GM12873 (cell line): Measurements from ENCODE around the gene LCN6.

Experiments used
- CTCF ChIP-seq: IDR thresholded peaks from 2 replicates; pipeline ENCODE4 v1.5.1; 2012; ENCODE audit warnings: low read depth, mild to moderate bottlenecking, moderate library complexity, low read length, control low read depth; ENCODE audit not compliant: insufficient read depth; ENCODE audit errors: missing control alignments

Gene LCN6

DNA sequence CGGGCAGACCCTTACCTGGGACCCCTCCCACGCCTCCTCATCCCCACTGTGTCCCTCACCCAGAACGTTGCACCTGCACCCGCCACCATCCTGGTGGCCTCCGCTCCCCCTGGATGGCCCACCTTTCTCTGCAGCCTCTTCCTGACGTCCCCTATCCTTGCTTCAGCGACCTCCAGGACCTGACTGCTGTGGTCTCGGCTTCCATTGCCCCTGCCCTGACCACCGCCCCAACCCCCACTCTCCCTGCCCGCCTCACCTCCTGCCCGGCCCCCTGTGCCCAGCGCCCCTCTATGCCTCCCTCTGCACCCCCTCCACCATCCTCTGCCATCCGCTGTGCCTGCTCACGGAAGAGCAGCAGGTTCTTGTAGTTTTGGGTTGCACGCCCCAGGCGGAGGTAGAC is 7.8 kb downstream of the LCN6 start:
- TF ChIP-seq CTCF, result no peak

- no peak for TF ChIP-seq CTCF
Measured at GRCh38 chr9:136740069-136740468, 8.3 kb downstream of the LCN6 start.

GRCh38 chr9:136739509-136739908 is 8.8 kb downstream of the LCN6 start:
- no peak for TF ChIP-seq CTCF

GRCh38 chr9:136738960-136739359 is 9.4 kb downstream of the LCN6 start:
- TF ChIP-seq CTCF, result no peak

DNA sequence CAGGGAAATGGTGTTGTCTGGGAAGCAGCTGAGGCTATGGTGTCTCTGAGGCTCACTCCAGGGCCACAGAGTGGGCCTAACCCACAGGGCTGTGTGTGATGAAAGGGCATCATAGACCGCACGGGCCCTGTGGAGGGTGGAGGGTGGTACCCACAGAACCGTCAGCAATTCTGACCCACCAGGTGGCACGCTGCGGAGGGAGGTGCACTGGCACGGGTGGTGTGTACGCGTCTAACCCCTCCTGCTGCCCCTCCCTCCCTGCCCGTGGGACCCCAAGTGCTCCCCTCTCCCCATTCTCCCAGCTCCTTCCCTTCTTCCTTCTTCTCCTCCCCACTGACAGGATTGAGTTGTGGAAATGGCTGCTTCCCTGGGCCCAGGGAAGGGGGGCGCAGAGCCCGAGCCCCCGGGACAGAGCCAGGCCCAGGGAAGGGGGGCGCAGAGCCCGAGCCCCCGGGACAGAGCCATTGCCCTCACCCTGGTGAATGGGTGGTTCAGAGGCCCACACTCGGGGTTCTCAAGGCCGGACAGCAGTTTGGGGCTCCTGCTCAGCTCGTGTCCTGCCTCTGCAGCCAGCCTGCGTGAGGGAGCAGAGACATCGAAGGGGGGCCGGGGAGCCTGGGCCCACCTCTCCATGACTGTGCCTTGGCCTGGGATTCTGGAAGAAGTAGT is 12.4 kb downstream of the LCN6 start:
- TF ChIP-seq CTCF, result no peak

DNA sequence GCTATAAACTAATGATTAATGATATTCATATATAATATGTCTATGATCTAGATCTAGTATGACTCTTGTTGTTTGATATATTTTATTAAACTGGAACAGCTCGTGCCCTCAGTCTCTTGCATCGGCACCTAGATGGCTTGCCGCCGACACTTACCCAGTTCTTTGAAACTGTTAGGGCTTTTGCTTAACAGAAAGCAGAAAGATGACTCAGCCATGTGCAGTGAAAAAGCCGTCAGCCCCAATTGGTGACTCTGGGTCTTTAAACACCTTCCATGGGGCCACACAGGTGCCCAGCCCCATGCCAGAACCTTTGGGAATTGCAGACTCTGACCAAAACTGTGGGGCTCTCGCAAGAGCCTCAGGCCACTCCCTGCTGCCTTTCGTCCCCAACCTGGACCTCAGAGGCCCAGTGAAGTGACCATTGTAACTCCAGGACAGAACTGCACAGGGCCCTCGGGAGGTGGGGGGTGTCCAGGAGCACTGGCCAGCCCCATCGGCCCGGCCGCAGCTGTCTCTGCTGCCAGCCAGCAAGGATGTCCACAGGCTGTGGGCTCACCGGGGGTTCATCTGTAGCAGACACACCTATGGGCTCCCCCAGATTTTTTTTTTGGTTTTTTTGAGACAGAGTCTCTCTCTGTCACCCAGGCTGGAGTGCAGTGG is 13.4 kb downstream of the LCN6 start:
- TF ChIP-seq CTCF, result no peak

GRCh38 chr9:136733611-136734010 is 14.7 kb downstream of the LCN6 start:
- TF ChIP-seq CTCF, result no peak
